B cell (primary cell): ENCODE results near the gene RGS19. TPM values are rescaled to one million over a fixed set of nuclear protein-coding genes. Genes with fewer than 3 reads are reported as not detected.

Source experiments
- ATAC-seq: fragments of 200-7000 bp; cut with Tn5 transposase; one replicate; pipeline ENCODE4 v1.10.0; 2021; ENCODE audit warnings: low read depth, mild to moderate bottlenecking, moderate number of reproducible peaks, moderate library complexity
- CTCF ChIA-PET: fragments of 350-600 bp; sonication (Branson Sonifier 250); formaldehyde crosslinking; loops from one replicate; lab custom pipeline; 2021; ENCODE audit warnings: antibody characterized with exemption, inconsistent platforms; lab: Charles Lee
- POLR2A ChIA-PET: fragments of 350-600 bp; sonication (Branson Sonifier 250); formaldehyde crosslinking; loops from one replicate; lab custom pipeline; 2021; ENCODE audit warnings: antibody characterized with exemption; lab: Charles Lee
- DNase-seq: peaks from one replicate; pipeline ENCODE4 v3.0.0; 2013
- H2AFZ ChIP-seq: 2 replicates; pipeline ENCODE4 v1.6.1; 2012; ENCODE audit warnings: mild to moderate bottlenecking, low read depth, low read length; ENCODE audit not compliant: insufficient read depth, poor library complexity, severe bottlenecking
- H3K27ac ChIP-seq, 2 donors: 1 replicate in 1 of 2; 2 replicates in 1 of 2; pipeline ENCODE4 v1.5.1; 2012 to 2013; ENCODE audit warnings: low read length in 2 of 2, mild to moderate bottlenecking in 2 of 2, moderate library complexity in 1 of 2
- H3K27me3 ChIP-seq, 4 experiments: fragments of 200-600 bp in 1 of 4; sonication (generic) in 1 of 4; replicated peaks in 1 of 4; 1 replicate in 2 of 4; 2 replicates in 2 of 4; pipeline versions ENCODE4 v1.6.1 to v1.7.0; 2013 to 2016; ENCODE audit warnings: low read length in 3 of 4, mild to moderate bottlenecking in 2 of 4, mixed read lengths in 1 of 4, moderate library complexity in 1 of 4; ENCODE audit not compliant: insufficient read depth in 4 of 4, control insufficient read depth in 3 of 4; ENCODE audit errors: control extremely low read depth in 1 of 4
- H3K36me3 ChIP-seq, 2 experiments: replicated peaks in 1 of 2; 1 replicate in 1 of 2; 2 replicates in 1 of 2; pipeline versions ENCODE4 v1.6.1 to v1.7.1; 2013; ENCODE audit warnings: low read length in 1 of 2; ENCODE audit not compliant: insufficient read depth in 2 of 2, control insufficient read depth in 1 of 2; ENCODE audit errors: control extremely low read depth in 1 of 2, extremely low read depth in 1 of 2
- H3K4me1 ChIP-seq, 2 donors: fragments of 200-600 bp in 1 of 2; sonication (generic) in 1 of 2; 1 replicate in 1 of 2; 2 replicates in 1 of 2; pipeline versions ENCODE4 v1.5.1 to v1.6.1; 2013 to 2017; ENCODE audit warnings: low read length in 2 of 2; ENCODE audit not compliant: control insufficient read depth in 2 of 2, insufficient read depth in 2 of 2
- H3K4me2 ChIP-seq: replicated peaks from 2 replicates; pipeline ENCODE3; 2012; ENCODE audit warnings: mild to moderate bottlenecking, low read depth, low read length; ENCODE audit not compliant: poor library complexity, severe bottlenecking
- H3K4me3 ChIP-seq, 5 experiments: fragments of 200-600 bp in 1 of 5; sonication (generic) in 1 of 5; 1 replicate in 3 of 5; 2 replicates in 2 of 5; pipeline versions ENCODE4 v1.5.1 to v1.7.0; 2011 to 2016; ENCODE audit warnings: low read length in 4 of 5, mild to moderate bottlenecking in 4 of 5, low read depth in 2 of 5, control low read depth in 1 of 5, moderate library complexity in 1 of 5; ENCODE audit not compliant: insufficient read depth in 1 of 5; ENCODE audit errors: control extremely low read depth in 1 of 5, extremely low read depth in 1 of 5
- H3K79me2 ChIP-seq: fragments of 200-600 bp; sonication (generic); one replicate; pipeline ENCODE4 v1.6.0; 2016; ENCODE audit warnings: low read length; ENCODE audit not compliant: control insufficient read depth, insufficient read depth
- H3K9ac ChIP-seq: fragments of 200-600 bp; sonication (generic); 2 replicates; pipeline ENCODE4 v1.6.1; 2017; ENCODE audit warnings: mild to moderate bottlenecking, low read length, moderate library complexity
- H3K9me3 ChIP-seq, 3 donors: one replicate each; pipeline versions ENCODE4 v1.6.1 to v1.7.1; 2013; ENCODE audit warnings: low read length in 2 of 3; ENCODE audit not compliant: control insufficient read depth in 2 of 3, insufficient read depth in 1 of 3; ENCODE audit errors: control extremely low read depth in 1 of 3
- H4K20me1 ChIP-seq: 2 replicates; pipeline ENCODE4 v1.6.0; 2012; ENCODE audit warnings: mild to moderate bottlenecking, low read length; ENCODE audit not compliant: insufficient read depth, control insufficient read depth, poor library complexity, severe bottlenecking
- H3K27ac Mint-ChIP-seq: one replicate; pipeline ENCODE4 v1.8.0; 2021; ENCODE audit warnings: mixed read lengths
- H3K27me3 Mint-ChIP-seq: one replicate; pipeline ENCODE4 v1.8.0; 2021; ENCODE audit warnings: mixed read lengths
- H3K4me1 Mint-ChIP-seq: one replicate; pipeline ENCODE4 v1.8.0; 2021; ENCODE audit warnings: mixed read lengths
- H3K4me3 Mint-ChIP-seq: one replicate; pipeline ENCODE4 v1.8.0; 2021; ENCODE audit warnings: mixed read lengths
- H3K9me3 Mint-ChIP-seq: one replicate; pipeline ENCODE4 v1.8.0; 2022; ENCODE audit warnings: mixed read lengths; ENCODE audit not compliant: insufficient read depth
- EZH2 ChIP-seq: IDR thresholded peaks from 2 replicates; pipeline ENCODE4 v1.6.1; 2012; ENCODE audit warnings: borderline replicate concordance, low read depth, mild to moderate bottlenecking, moderate library complexity, low read length; ENCODE audit not compliant: insufficient read depth, poor library complexity, severe bottlenecking
- WGBS: methylation state at CpG from one replicate; pipeline ENCODE4 v1.1.5; 2013; ENCODE audit warnings: missing lambda C conversion rate; ENCODE audit not compliant: insufficient coverage; 5-methylcytosine and 5-hydroxymethylcytosine counted together
- intact Hi-C: fragments of 100-400 bp; cut with micrococcal nuclease; formaldehyde crosslinking; loops from one replicate; pipeline ENCODE4 v1.10.0; 2022
- polyA plus RNA-seq: library from polyadenylated mRNA; depleted of rRNA; stranded (reverse); fragments of >200 nt; gene quantifications from 2 replicates; pipeline ENCODE4 v1.2.3, GENCODE V29; 2012
- total RNA-seq, 2 donors: library from RNA; stranded (reverse); fragments of 120-200 nt in 1 of 2; gene quantifications; 1 replicate in 1 of 2; 2 replicates in 1 of 2; pipeline versions ENCODE4 v1.2.3 to v1.2.4, GENCODE V29; 2013 to 2022
- TF ChIP-seq, protein P1 (sequence below): fragments of 200-600 bp; IDR thresholded peaks from one replicate; pipeline ENCODE4 v1.8.0; 2022; ENCODE audit warnings: antibody characterized with exemption, mild to moderate bottlenecking

The RGS19 gene
- total and polyA plus RNA-seq, 2 donors (not counting 1 experiment from before 2014, with no cell fraction given) = 69.4 to 203 TPM

DNA sequence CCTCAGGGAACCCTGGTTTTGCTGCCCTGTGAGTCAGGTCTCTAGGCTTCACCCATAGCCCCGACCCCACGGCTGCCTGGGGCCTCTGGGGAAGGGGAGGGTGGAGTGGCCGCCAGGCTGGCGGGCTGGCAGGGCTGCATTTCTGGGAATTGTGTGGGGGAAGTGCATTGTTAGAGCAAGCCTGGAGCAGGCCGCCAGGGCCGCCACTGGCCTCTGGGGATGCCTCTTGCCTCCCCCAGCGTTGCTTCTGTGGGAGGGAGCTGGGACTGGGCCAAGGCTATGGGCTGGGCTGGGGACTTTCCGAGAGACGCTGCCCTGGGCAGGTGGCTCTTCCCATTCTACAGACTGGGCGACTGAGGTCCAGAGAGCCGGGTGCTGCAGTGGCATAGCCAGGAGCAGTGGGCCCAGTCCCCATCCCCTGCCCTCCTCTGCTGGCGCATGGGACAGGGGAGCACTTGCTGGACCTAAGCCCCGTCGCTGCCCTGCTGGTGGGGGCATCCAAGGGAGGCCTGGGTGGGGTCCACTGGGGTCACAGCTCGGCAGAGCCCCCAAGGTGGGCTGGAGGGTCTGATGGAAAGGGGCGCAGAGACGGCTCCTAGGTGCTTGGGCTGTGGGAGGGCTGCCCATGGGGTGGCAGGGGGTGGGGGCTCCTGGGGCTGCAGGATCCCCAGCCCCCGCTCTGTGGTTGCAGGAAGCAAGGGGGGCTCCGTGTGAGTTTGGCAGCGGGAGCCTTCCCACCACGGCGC, 23.3 kb downstream of the RGS19 start:
- WGBS = 48% methylated on average over 22 of the region's 22 CpGs

GRCh38 chr20:64055396-64055892, 23.9 kb downstream of the RGS19 start:
- Mint-ChIP-seq H3K27me3 (peaks cover 26% of the 10 kb centered on the region), H3K9me3 (no peaks in the 10 kb centered on the region), H3K4me1 (peaks cover 15% of the 10 kb centered on the region), H3K4me3 (no peak overlapping the region), H3K27ac (no peak overlapping the region)
- peaks cover 11 to 18% of the 10 kb centered on the region in 2 donors for H3K4me1 ChIP-seq
- no peak for DNase-seq
- no peak overlapping the region for H2AFZ ChIP-seq
- ChIA-PET CTCF (interaction anchor here (1.3 to 2.3 kb wide), 3 partner anchors 17 to 28 kb away, joined by 4 to 10 read pairs (median 6); partner anchors contain the start of genes OPRL1 and RGS19), POLR2A (no interaction called here)
- no peak overlapping the region for H3K4me3 ChIP-seq
- no peaks in the 10 kb centered on the region for H3K79me2 ChIP-seq
- no peak overlapping the region for H3K9ac ChIP-seq
- H3K27me3 ChIP-seq = peaks cover 0 to 59% (median 21%) of the 10 kb centered on the region in 4 experiments
- no peak overlapping the region for H3K4me2 ChIP-seq
- no peak for ATAC-seq
- 83% methylated on average over 9 of the region's 9 CpGs for WGBS
- H3K27ac ChIP-seq = no peak overlapping the region
- no peaks in the 10 kb centered on the region for H3K36me3 ChIP-seq
- TF ChIP-seq, protein P1, sequence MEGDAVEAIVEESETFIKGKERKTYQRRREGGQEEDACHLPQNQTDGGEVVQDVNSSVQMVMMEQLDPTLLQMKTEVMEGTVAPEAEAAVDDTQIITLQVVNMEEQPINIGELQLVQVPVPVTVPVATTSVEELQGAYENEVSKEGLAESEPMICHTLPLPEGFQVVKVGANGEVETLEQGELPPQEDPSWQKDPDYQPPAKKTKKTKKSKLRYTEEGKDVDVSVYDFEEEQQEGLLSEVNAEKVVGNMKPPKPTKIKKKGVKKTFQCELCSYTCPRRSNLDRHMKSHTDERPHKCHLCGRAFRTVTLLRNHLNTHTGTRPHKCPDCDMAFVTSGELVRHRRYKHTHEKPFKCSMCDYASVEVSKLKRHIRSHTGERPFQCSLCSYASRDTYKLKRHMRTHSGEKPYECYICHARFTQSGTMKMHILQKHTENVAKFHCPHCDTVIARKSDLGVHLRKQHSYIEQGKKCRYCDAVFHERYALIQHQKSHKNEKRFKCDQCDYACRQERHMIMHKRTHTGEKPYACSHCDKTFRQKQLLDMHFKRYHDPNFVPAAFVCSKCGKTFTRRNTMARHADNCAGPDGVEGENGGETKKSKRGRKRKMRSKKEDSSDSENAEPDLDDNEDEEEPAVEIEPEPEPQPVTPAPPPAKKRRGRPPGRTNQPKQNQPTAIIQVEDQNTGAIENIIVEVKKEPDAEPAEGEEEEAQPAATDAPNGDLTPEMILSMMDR = no peak
- TF ChIP-seq EZH2 = no peak
- H4K20me1 ChIP-seq = no peaks in the 10 kb centered on the region
- intact Hi-C loops = no loop called here
- peaks cover 0 to 14% (median 0%) of the 10 kb centered on the region in 3 donors for H3K9me3 ChIP-seq

More for the DNA sequence above, 23.3 kb downstream of the RGS19 start:
- Histone ChIP-seq H3K4me3 (no peak overlapping the region), H3K27me3 (peaks cover 0 to 52% (median 18%) of the 10 kb centered on the region in 4 experiments), H3K27ac (no peak overlapping the region), H3K4me2 (no peak overlapping the region), H3K79me2 (no peaks in the 10 kb centered on the region), H3K4me1 (peaks cover 9 to 18% of the 10 kb centered on the region in 2 donors), H4K20me1 (no peaks in the 10 kb centered on the region), H3K36me3 (no peaks in the 10 kb centered on the region), H2AFZ (no peak overlapping the region), H3K9ac (no peak overlapping the region), H3K9me3 (peaks cover 0 to 8% (median 0%) of the 10 kb centered on the region in 3 donors)
- intact Hi-C loops = no loop called here
- ATAC-seq (no peak), DNase-seq (no peak)
- peaks cover 23% of the 10 kb centered on the region for H3K27me3 Mint-ChIP-seq
- ChIA-PET POLR2A (no interaction called here), CTCF (no interaction called here)
- TF ChIP-seq, protein P1 = no peak
- no peak for TF ChIP-seq EZH2
- H3K9me3 Mint-ChIP-seq = no peaks in the 10 kb centered on the region
- H3K4me3 Mint-ChIP-seq = no peak overlapping the region
- peak overlapping the region; percentile 26 for H3K27ac Mint-ChIP-seq
- peaks cover 15% of the 10 kb centered on the region for H3K4me1 Mint-ChIP-seq
